HepG2 (cell line): ENCODE results near the gene PKM. TPM values are rescaled to one million over a fixed set of nuclear protein-coding genes. Genes with fewer than 3 reads are reported as not detected.

Source experiments
- ARNT2 ChIP-seq: sonication (generic); formaldehyde crosslinking; IDR thresholded peaks from 2 replicates; pipeline ENCODE4 v1.8.0; 2022; ENCODE audit warnings: mild to moderate bottlenecking, low read depth, missing genetic modification reagents, moderate library complexity
- ESRRA ChIP-seq: sonication (generic); formaldehyde crosslinking; IDR thresholded peaks from 2 replicates; pipeline ENCODE4 v1.5.1; 2020; ENCODE audit warnings: mild to moderate bottlenecking, low read depth, missing genetic modification reagents
- ETV5 ChIP-seq: IDR thresholded peaks from 2 replicates; pipeline ENCODE4 v1.6.1; 2018; ENCODE audit warnings: missing biosample characterization, missing genetic modification reagents, inconsistent platforms, borderline replicate concordance
- FOSL1 ChIP-seq: sonication (generic); formaldehyde crosslinking; IDR thresholded peaks from 2 replicates; pipeline ENCODE4 v1.9.0; 2021; ENCODE audit warnings: missing genetic modification reagents, borderline replicate concordance
- HMGXB3 ChIP-seq: sonication (generic); formaldehyde crosslinking; IDR thresholded peaks from 2 replicates; pipeline ENCODE4 v1.4.0; 2020; ENCODE audit warnings: missing genetic modification reagents, borderline replicate concordance
- KDM1A ChIP-seq: IDR thresholded peaks from 2 replicates; pipeline ENCODE4 v1.6.1; 2016; ENCODE audit warnings: missing compliant biosample characterization
- MYC ChIP-seq: sonication (generic); formaldehyde crosslinking; IDR thresholded peaks from 2 replicates; pipeline ENCODE4 v1.9.0; 2021; ENCODE audit warnings: missing genetic modification reagents, borderline replicate concordance
- NR2F6 ChIP-seq, 2 experiments: IDR thresholded peaks; 2 replicates each; pipeline ENCODE4 v1.6.1; 2016; ENCODE audit warnings: antibody characterized with exemption in 1 of 2, mild to moderate bottlenecking in 1 of 2
- RBFOX2 ChIP-seq: fragments of 200-400 bp; formaldehyde crosslinking; IDR thresholded peaks from 2 replicates; pipeline ENCODE4 v1.6.1; 2017; ENCODE audit warnings: low read depth, mild to moderate bottlenecking, low read length
- RCOR2 ChIP-seq: IDR thresholded peaks from 2 replicates; pipeline ENCODE4 v1.6.1; 2016; ENCODE audit warnings: missing biosample characterization, missing genetic modification reagents
- RFX1 ChIP-seq: fragments of 450-650 bp; IDR thresholded peaks from 2 replicates; pipeline ENCODE4 v1.6.1; 2017
- RNF2 ChIP-seq: fragments of 450-650 bp; conservative IDR thresholded peaks from 2 replicates; pipeline ENCODE4 v1.6.1; 2016; ENCODE audit warnings: low read depth
- TBX3 ChIP-seq: fragments of 450-650 bp; IDR thresholded peaks from 2 replicates; pipeline ENCODE4 v1.6.1; 2017; ENCODE audit warnings: antibody characterized with exemption, mild to moderate bottlenecking, inconsistent platforms, borderline replicate concordance
- TEF ChIP-seq: sonication (generic); formaldehyde crosslinking; IDR thresholded peaks from 2 replicates; pipeline ENCODE4 v1.5.0; 2020; ENCODE audit warnings: missing genetic modification reagents
- polyA plus RNA-seq, 8 experiments: library from polyadenylated mRNA; depleted of rRNA in 3 of 8; stranded (reverse) in 7 of 8; unstranded in 1 of 8; fragments of >200 nt; fragmentation: Illumina TruSeq in 4 of 8; extraction: Trizol in 4 of 8; gene quantifications; 2 replicates each; pipeline versions ENCODE4 v1.2.1 to v1.2.3, GENCODE V29; 2011 to 2016; ENCODE audit warnings: low read depth in 4 of 8, missing spikeins in 1 of 8, mixed read lengths in 1 of 8; ENCODE audit not compliant: insufficient read depth in 1 of 8
- total RNA-seq, 5 experiments: library from RNA; depleted of rRNA; stranded (reverse); fragments of >200 nt; fragmentation: Illumina TruSeq; extraction: Trizol; gene quantifications; 2 replicates each; pipeline ENCODE4 v1.2.3, GENCODE V29; 2016; ENCODE audit warnings: low read depth in 1 of 5
- TF ChIP-seq, protein P1 (sequence below): sonication (generic); formaldehyde crosslinking; IDR thresholded peaks from 2 replicates; pipeline ENCODE4 v1.8.1; 2023; ENCODE audit warnings: missing genetic modification reagents, inconsistent platforms, borderline replicate concordance
- TF ChIP-seq, protein P2 (sequence below): sonication (generic); formaldehyde crosslinking; conservative IDR thresholded peaks from 2 replicates; pipeline ENCODE4 v1.8.0; 2022; ENCODE audit warnings: missing genetic modification reagents
- TF ChIP-seq, protein P3 (sequence below), 2 experiments: sonication (generic) in 1 of 2; formaldehyde crosslinking in 1 of 2; IDR thresholded peaks; 2 replicates each; pipeline versions ENCODE4 v1.4.0 to v1.6.1; 2016 to 2020; ENCODE audit warnings: borderline replicate concordance in 1 of 2, low read depth in 1 of 2, mild to moderate bottlenecking in 1 of 2, missing genetic modification reagents in 1 of 2

PKM gene
- total and polyA plus RNA-seq, 2 of the 13 experiments (the other 11 are each of a cell fraction or from before 2014, with no cell fraction given) = 488 to 780 TPM

GRCh38 chr15:72182673-72183072 lies 48.3 kb downstream of the PKM start (continued):
- TF ChIP-seq TEF (0 out of 2 replicates have a peak, but pooled peaks have one; percentile 37), RCOR2 (CRISPR knock-in tag) (peak; percentile 98), MYC (CRISPR knock-in tag) (no peak), TBX3 (peak; percentile 40; the same call in 1 of the 2 replicates), RFX1 (peak; percentile 25; the same call in 1 of the 2 replicates), NR2F6 (IDR thresholded peaks at IDR 0.05) (peak; percentile 70), NR2F6 (CRISPR knock-in tag; IDR thresholded peaks at IDR 0.05) (peak; percentile 88), FOSL1 (CRISPR knock-in tag) (no peak), HMGXB3 (CRISPR knock-in tag) (peak; percentile 48; the same call in 1 of the 2 replicates), RNF2 (0 out of 2 replicates have a peak, but pooled peaks have one; percentile 52), ESRRA (CRISPR knock-in tag) (0 out of 2 replicates have a peak, but pooled peaks have one; percentile 43), RBFOX2 (no peak), KDM1A (CRISPR knock-in tag) (peak; percentile 99), ETV5 (CRISPR knock-in tag) (no peak; the same call in 1 of the 2 replicates), ARNT2 (CRISPR knock-in tag) (peak; percentile 57; the same call in 1 of the 2 replicates)
- TF ChIP-seq, protein P1, sequence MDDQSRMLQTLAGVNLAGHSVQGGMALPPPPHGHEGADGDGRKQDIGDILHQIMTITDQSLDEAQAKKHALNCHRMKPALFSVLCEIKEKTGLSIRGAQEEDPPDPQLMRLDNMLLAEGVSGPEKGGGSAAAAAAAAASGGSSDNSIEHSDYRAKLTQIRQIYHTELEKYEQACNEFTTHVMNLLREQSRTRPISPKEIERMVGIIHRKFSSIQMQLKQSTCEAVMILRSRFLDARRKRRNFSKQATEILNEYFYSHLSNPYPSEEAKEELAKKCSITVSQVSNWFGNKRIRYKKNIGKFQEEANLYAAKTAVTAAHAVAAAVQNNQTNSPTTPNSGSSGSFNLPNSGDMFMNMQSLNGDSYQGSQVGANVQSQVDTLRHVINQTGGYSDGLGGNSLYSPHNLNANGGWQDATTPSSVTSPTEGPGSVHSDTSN = no peak
- TF ChIP-seq, protein P2, sequence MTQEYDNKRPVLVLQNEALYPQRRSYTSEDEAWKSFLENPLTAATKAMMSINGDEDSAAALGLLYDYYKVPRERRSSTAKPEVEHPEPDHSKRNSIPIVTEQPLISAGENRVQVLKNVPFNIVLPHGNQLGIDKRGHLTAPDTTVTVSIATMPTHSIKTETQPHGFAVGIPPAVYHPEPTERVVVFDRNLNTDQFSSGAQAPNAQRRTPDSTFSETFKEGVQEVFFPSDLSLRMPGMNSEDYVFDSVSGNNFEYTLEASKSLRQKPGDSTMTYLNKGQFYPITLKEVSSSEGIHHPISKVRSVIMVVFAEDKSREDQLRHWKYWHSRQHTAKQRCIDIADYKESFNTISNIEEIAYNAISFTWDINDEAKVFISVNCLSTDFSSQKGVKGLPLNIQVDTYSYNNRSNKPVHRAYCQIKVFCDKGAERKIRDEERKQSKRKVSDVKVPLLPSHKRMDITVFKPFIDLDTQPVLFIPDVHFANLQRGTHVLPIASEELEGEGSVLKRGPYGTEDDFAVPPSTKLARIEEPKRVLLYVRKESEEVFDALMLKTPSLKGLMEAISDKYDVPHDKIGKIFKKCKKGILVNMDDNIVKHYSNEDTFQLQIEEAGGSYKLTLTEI (CRISPR knock-in tag) = no peak
- TF ChIP-seq, protein P3, sequence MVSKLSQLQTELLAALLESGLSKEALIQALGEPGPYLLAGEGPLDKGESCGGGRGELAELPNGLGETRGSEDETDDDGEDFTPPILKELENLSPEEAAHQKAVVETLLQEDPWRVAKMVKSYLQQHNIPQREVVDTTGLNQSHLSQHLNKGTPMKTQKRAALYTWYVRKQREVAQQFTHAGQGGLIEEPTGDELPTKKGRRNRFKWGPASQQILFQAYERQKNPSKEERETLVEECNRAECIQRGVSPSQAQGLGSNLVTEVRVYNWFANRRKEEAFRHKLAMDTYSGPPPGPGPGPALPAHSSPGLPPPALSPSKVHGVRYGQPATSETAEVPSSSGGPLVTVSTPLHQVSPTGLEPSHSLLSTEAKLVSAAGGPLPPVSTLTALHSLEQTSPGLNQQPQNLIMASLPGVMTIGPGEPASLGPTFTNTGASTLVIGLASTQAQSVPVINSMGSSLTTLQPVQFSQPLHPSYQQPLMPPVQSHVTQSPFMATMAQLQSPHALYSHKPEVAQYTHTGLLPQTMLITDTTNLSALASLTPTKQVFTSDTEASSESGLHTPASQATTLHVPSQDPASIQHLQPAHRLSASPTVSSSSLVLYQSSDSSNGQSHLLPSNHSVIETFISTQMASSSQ (IDR thresholded peaks at IDR 0.05; ENCODE audit: low read depth) = peak; percentile 45; the same call in 1 of the 2 replicates
- TF ChIP-seq, protein P3 (CRISPR knock-in tag; IDR thresholded peaks at IDR 0.05; ENCODE audit: borderline replicate concordance) = no peak; the same call in 1 of the 2 replicates
